ENCODE results near the gene SAYSD1.
A peak's percentile ranks its signal among the peaks of the same experiment; 100 is the strongest.

Gene SAYSD1

GRCh38 chr6:39102071-39102820, 12.7 kb downstream of the SAYSD1 start:
- peaks cover 12 to 15% of the 10 kb centered on the region in 2 donors for H3K4me1 Mint-ChIP-seq (ENCODE audit: low read depth in 2 of 2)
- H3K27ac Mint-ChIP-seq = peak overlapping the region in 1 of 2 donors; percentile 50
- no peaks in the 10 kb centered on the region for H3K27me3 Mint-ChIP-seq
- DNase-seq = no peak
- peaks cover 5% of the 10 kb centered on the region for H3K36me3 Mint-ChIP-seq (ENCODE audit: insufficient read depth)
- no peak overlapping the region for H3K4me3 Mint-ChIP-seq
- H3K9me3 Mint-ChIP-seq = no peaks in the 10 kb centered on the region
- no peak for ATAC-seq (replicated peaks)

DNA sequence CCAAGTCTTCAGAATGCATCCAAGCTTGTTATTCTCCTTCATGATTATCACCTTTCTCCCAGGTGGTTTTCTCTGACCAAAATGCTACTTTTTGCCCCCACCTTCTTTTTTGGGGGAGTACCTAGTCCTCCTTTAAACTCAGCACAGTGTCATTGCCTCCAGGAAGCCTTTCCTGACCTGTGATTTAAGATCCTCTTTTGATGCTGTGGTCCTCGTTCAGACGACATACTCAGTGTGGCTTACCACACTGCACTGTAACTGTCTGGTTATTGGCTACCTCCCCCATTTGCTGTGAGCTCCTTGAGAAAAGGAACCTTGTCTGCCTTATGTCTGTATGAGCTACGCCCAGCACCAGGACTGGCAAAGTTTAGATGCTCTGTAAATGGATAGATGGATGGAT, 14.6 kb downstream of the SAYSD1 start:
- H3K4me1 Mint-ChIP-seq (ENCODE audit: low read depth in 2 of 2) = peaks cover 7 to 14% of the 10 kb centered on the region in 2 donors
- no peak overlapping the region for H3K27ac Mint-ChIP-seq
- no peaks in the 10 kb centered on the region for H3K9me3 Mint-ChIP-seq
- H3K4me3 Mint-ChIP-seq = no peak overlapping the region
- ATAC-seq (replicated peaks) = peak; percentile 41
- no peak for DNase-seq
- no peaks in the 10 kb centered on the region for H3K27me3 Mint-ChIP-seq
- peaks cover 1% of the 10 kb centered on the region for H3K36me3 Mint-ChIP-seq (ENCODE audit: insufficient read depth)

- no peak overlapping the region for H3K27ac Mint-ChIP-seq
Observed at GRCh38 chr6:39095578-39095977, 19.4 kb downstream of the SAYSD1 start.

DNA sequence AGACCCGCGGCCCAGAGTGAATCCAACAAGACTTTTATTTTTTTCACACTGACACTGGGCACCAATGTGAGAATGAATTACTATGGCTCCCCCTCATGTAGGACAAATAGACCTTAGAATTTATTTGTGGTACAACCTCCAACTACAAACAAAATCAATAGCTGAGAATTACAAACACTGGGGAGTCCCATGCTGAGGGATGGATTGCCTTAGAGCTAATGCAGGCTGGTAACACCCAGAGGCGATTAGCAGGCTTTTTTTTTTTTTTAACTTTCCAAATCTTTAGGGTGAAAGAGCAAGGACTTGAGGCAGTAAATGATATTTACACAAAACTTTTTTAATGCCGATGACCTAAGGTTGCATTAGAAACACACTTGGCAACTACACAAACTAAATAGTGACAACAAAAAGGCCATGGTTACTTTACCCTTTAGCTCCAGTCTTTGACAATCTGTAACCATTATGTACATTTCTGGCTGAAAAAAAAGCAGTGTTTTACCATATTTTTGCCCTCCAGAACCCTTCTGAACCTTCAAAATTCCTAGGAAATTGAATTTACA, 21.8 kb downstream of the SAYSD1 start:
- ATAC-seq (replicated peaks) = no peak
- Mint-ChIP-seq H3K27me3 (peaks cover 33 to 47% of the 10 kb centered on the region in 2 donors), H3K4me1 (ENCODE audit: low read depth in 2 of 2) (no peaks in the 10 kb centered on the region), H3K9me3 (no peaks in the 10 kb centered on the region), H3K4me3 (no peak overlapping the region), H3K36me3 (ENCODE audit: insufficient read depth) (no peaks in the 10 kb centered on the region), H3K27ac (no peak overlapping the region)
- no peak for DNase-seq

More at GRCh38 chr6:39095578-39095977, 19.4 kb downstream of the SAYSD1 start:
- Mint-ChIP-seq H3K36me3 (ENCODE audit: insufficient read depth) (no peaks in the 10 kb centered on the region), H3K9me3 (no peaks in the 10 kb centered on the region), H3K4me3 (no peak overlapping the region), H3K27me3 (peaks cover 11 to 24% of the 10 kb centered on the region in 2 donors), H3K4me1 (ENCODE audit: low read depth in 2 of 2) (peaks cover 3 to 4% of the 10 kb centered on the region in 2 donors)
- DNase-seq (no peak), ATAC-seq (replicated peaks) (no peak)

DNA sequence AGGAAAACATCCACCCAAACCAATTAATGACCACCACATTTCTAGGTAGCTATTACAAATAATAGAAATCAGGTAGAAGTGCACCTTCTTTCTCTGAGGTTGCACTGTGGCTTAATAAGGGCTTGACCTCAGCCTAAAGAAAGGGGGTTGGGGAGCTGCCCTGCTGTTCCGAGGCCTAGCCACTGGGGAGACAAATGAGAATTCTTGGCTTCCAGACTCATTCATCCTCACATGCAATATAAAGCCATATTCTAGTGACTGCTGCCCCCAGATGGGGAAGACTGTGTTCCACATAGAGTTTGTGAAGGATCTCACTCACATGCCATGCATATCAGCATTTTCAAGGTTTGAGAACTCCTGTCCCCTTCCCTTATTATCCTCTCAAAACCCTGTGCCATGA, 22.9 kb downstream of the SAYSD1 start:
- H3K27me3 Mint-ChIP-seq = peaks cover 43 to 58% of the 10 kb centered on the region in 2 donors
- no peaks in the 10 kb centered on the region for H3K36me3 Mint-ChIP-seq (ENCODE audit: insufficient read depth)
- H3K4me3 Mint-ChIP-seq = no peak overlapping the region
- H3K4me1 Mint-ChIP-seq (ENCODE audit: low read depth in 2 of 2) = no peaks in the 10 kb centered on the region
- no peak for ATAC-seq (replicated peaks)
- DNase-seq = no peak
- H3K27ac Mint-ChIP-seq = no peak overlapping the region
- no peaks in the 10 kb centered on the region for H3K9me3 Mint-ChIP-seq

DNA sequence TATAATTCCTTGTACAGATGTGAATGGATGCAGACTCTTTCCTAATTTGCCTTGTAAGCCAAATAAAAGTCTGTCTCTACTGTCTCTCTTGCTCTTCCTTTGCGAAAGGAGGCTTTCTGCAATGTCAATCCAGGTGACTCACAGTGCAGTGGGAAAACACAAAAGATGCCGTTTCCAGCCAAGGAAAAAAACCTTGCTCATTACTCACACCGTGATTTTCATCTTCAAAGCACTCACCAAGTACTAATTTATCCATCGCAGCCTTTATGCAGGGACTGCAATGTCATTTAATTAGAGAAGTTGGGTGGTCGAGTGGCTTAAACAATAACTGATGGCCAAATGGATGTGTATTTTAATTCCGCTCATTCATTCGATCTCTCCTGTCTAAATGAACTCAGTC, 23.8 kb downstream of the SAYSD1 start:
- ATAC-seq (replicated peaks) (no peak), DNase-seq (no peak)
- Mint-ChIP-seq H3K36me3 (ENCODE audit: insufficient read depth) (no peaks in the 10 kb centered on the region), H3K9me3 (no peaks in the 10 kb centered on the region), H3K27ac (no peak overlapping the region), H3K4me3 (no peak overlapping the region), H3K27me3 (peaks cover 45 to 67% of the 10 kb centered on the region in 2 donors), H3K4me1 (ENCODE audit: low read depth in 2 of 2) (peaks cover 5 to 6% of the 10 kb centered on the region in 2 donors)

- H3K4me3 Mint-ChIP-seq = no peak overlapping the region
- DNase-seq (no peak), ATAC-seq (replicated peaks) (no peak)
- H3K9me3 Mint-ChIP-seq = no peaks in the 10 kb centered on the region
- H3K4me1 Mint-ChIP-seq (ENCODE audit: low read depth in 2 of 2) = peaks cover 8 to 9% of the 10 kb centered on the region in 2 donors
- H3K27ac Mint-ChIP-seq = no peak overlapping the region
- H3K27me3 Mint-ChIP-seq = peaks cover 45 to 78% of the 10 kb centered on the region in 2 donors
- no peaks in the 10 kb centered on the region for H3K36me3 Mint-ChIP-seq (ENCODE audit: insufficient read depth)
Observed at GRCh38 chr6:39090036-39090435, 24.9 kb downstream of the SAYSD1 start.

DNA sequence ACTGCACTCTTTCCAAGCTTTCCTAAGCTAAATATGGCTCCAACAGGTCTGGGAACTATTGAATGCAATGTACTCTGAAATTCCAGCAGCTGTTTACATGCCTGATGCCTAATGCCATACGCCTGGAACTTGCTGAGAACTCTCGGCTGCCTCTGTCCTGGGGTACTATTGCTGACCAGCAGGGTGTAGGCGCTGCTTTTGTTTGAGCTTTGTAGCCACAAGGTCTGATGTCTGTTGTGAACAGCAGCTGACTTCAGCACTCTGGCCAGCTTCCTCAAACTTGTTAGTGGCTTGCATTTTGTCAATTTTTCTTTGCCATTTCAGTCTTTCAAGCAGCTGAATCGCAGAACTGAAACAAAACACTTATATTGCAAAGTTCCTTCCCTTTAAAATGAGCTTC, 26.7 kb downstream of the SAYSD1 start:
- H3K9me3 Mint-ChIP-seq = no peaks in the 10 kb centered on the region
- no peak overlapping the region for H3K4me3 Mint-ChIP-seq
- H3K27ac Mint-ChIP-seq = no peak overlapping the region
- no peaks in the 10 kb centered on the region for H3K36me3 Mint-ChIP-seq (ENCODE audit: insufficient read depth)
- H3K4me1 Mint-ChIP-seq (ENCODE audit: low read depth in 2 of 2) = peaks cover 8 to 9% of the 10 kb centered on the region in 2 donors
- no peak for ATAC-seq (replicated peaks)
- H3K27me3 Mint-ChIP-seq = peaks cover 51 to 95% of the 10 kb centered on the region in 2 donors
- DNase-seq = no peak

GRCh38 chr6:39087197-39087596, 27.8 kb downstream of the SAYSD1 start:
- no peaks in the 10 kb centered on the region for H3K36me3 Mint-ChIP-seq (ENCODE audit: insufficient read depth)
- DNase-seq (no peak), ATAC-seq (replicated peaks) (no peak)
- H3K4me1 Mint-ChIP-seq (ENCODE audit: low read depth in 2 of 2) = peaks cover 8 to 9% of the 10 kb centered on the region in 2 donors
- H3K4me3 Mint-ChIP-seq = no peak overlapping the region
- H3K27ac Mint-ChIP-seq = peak overlapping the region in 1 of 2 donors; percentile 38
- peaks cover 52 to 92% of the 10 kb centered on the region in 2 donors for H3K27me3 Mint-ChIP-seq
- H3K9me3 Mint-ChIP-seq = no peaks in the 10 kb centered on the region

DNA sequence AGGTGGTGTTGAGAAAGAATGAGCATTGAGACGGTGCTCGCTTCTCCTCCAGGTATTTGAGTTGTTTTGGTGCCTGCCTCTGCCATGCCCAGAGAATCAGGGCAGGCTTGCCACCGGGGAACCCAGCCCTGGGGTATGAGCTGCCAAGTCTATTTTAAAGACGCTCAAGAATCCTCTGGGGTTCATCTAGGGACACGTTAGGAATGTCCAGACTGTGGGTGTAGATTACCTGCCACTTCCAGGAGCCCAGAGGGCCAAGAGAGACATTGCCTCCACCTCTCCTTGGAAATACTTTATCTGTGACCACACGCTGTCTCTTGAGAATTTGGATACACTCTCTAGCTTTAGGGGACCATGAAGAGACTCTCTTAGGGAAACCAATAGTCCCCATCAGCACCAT, 28.3 kb downstream of the SAYSD1 start:
- Mint-ChIP-seq H3K9me3 (no peaks in the 10 kb centered on the region), H3K4me3 (no peak overlapping the region), H3K27ac (peak overlapping the region in 1 of 2 donors; percentile 38), H3K4me1 (ENCODE audit: low read depth in 2 of 2) (peaks cover 8 to 9% of the 10 kb centered on the region in 2 donors), H3K36me3 (ENCODE audit: insufficient read depth) (no peaks in the 10 kb centered on the region), H3K27me3 (peaks cover 49 to 88% of the 10 kb centered on the region in 2 donors)
- ATAC-seq (replicated peaks) = no peak
- no peak for DNase-seq

- Mint-ChIP-seq H3K27ac (peak overlapping the region in 1 of 2 donors; percentile 38), H3K27me3 (peaks cover 46 to 84% of the 10 kb centered on the region in 2 donors), H3K9me3 (no peaks in the 10 kb centered on the region), H3K36me3 (ENCODE audit: insufficient read depth) (no peaks in the 10 kb centered on the region), H3K4me3 (no peak overlapping the region), H3K4me1 (ENCODE audit: low read depth in 2 of 2) (peaks cover 8 to 9% of the 10 kb centered on the region in 2 donors)
- DNase-seq (no peak), ATAC-seq (replicated peaks) (peak; percentile 59)
Observed at GRCh38 chr6:39086294-39086693, 28.7 kb downstream of the SAYSD1 start.

DNA sequence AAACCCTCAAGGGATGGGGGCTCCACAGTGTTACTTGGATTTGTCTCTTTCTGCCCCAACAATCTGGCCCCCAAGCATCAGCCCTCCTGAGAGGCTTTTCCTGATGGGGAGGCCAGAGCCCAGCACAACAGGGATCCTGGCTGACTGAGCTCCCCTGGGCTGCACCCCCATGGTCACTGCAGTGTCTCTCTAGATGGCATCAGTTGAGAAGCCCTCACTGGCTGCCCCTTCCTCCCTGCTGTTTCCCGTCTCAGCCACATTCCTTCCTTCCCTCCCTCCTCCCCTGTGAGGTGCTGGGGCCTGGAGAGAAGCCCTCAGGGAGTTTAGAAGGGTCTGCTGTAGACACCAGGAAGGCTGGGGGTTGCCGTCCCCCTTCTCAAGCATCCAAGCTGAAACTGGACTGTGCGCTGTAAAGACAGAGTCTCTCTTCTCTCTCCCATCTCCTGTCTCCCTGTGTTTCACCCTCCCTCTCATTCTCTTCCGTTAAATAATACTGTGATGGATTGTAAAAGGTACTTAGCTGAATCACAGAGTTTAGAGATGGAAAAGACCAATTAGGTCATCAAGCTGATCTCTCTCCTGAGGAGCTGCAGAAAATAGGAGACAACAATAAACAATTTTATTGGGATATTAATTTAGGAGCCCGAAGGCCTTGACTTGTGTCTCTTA, 29.7 kb downstream of the SAYSD1 start:
- H3K4me3 Mint-ChIP-seq = no peak overlapping the region
- ATAC-seq (replicated peaks) (no peak), DNase-seq (no peak)
- H3K27me3 Mint-ChIP-seq = peaks cover 38 to 74% of the 10 kb centered on the region in 2 donors
- H3K27ac Mint-ChIP-seq = no peak overlapping the region
- no peaks in the 10 kb centered on the region for H3K9me3 Mint-ChIP-seq
- no peaks in the 10 kb centered on the region for H3K36me3 Mint-ChIP-seq (ENCODE audit: insufficient read depth)
- H3K4me1 Mint-ChIP-seq (ENCODE audit: low read depth in 2 of 2) = peaks cover 8 to 9% of the 10 kb centered on the region in 2 donors

DNA sequence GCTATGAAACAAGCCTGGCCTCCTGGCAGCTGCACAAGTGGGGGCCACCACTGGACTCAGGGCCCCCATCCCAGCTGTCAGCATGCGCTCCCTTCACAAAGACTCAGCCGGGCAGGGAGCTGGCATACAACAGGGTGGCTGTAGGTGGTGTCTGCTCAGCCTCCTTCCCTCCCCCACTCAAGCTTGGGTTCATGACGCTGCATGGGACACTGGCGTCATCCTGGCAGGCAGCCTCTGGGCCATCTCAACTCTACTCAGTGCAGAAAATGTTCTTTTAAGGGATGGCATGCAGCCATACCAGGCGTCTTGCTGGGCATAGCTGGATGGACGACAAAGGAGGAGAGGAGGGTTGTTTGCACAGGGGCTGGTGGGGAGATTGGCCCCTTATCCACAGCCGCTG, 30.5 kb downstream of the SAYSD1 start:
- Mint-ChIP-seq H3K9me3 (no peaks in the 10 kb centered on the region), H3K36me3 (ENCODE audit: insufficient read depth) (no peaks in the 10 kb centered on the region), H3K27ac (no peak overlapping the region), H3K4me3 (no peak overlapping the region), H3K4me1 (ENCODE audit: low read depth in 2 of 2) (peaks cover 8 to 9% of the 10 kb centered on the region in 2 donors), H3K27me3 (peaks cover 30 to 66% of the 10 kb centered on the region in 2 donors)
- ATAC-seq (replicated peaks) (no peak), DNase-seq (no peak)

All from effector memory CD8-positive, alpha-beta T cell (primary cell).